Stimulated activated CD4-positive, alpha-beta T cell treated with anti-CD3 and anti-CD28 coated beads, TNF-alpha, amount 100 ng/mL, for 4 hours (primary cell): ENCODE measurements around the gene VPS37D.
"Not testable (repeated sequence)": the region's sequence is repeated elsewhere in the genome, so short reads cannot be mapped to it uniquely, and the experiment has no call there.

ENCODE experiments used
- DNase-seq, 3 experiments: peaks; one replicate each; pipeline ENCODE4 v3.0.0-alpha.2; 2020; ENCODE audit warnings: low read depth in 3 of 3

The VPS37D gene

DNA sequence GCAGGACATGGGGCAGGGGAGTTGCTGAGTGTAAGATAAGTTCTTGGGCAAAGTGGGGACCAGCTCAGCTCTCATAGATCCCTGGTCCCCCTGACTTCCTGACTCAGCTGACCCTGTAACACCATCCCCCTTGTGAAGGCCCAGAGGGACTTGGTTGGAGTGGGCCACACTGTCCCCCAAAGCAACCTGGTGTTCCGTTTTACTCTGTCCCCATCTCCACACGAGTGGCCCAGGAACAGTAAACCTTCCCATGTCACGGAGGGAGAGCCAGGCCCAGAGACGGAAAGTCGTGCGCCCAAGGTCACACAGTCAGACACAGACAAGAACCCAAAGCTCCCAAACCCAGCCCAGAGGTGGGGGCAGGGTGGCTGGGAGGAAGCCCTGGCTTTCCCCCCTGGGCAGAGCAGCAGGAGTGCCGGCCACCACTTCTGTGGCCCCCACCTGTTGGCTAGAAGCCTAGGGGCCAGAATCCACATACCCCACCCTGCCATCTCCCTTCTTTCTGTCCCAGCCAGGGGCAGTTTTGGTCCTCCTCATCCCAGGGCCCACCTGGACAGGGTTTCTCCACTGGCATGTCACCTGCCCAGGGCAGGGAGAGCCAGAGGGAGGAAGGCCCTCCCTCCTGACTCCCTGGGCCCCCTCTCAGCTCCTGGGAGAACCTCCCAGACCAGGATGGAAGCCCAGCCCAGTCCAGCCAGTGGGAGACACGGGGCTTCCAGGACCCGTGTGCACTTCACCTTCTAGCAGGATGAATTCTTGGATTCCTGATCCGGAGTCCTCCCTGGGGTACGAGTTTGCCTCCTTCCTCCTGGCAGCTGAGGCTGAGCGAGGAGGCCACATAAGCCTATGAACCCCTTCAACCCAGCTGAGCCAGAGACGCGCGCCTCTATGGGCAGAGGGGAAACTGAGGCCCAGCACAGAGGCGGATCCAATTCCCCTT is 20.6 kb upstream of the VPS37D start:
- DNase-seq: no peak

DNA sequence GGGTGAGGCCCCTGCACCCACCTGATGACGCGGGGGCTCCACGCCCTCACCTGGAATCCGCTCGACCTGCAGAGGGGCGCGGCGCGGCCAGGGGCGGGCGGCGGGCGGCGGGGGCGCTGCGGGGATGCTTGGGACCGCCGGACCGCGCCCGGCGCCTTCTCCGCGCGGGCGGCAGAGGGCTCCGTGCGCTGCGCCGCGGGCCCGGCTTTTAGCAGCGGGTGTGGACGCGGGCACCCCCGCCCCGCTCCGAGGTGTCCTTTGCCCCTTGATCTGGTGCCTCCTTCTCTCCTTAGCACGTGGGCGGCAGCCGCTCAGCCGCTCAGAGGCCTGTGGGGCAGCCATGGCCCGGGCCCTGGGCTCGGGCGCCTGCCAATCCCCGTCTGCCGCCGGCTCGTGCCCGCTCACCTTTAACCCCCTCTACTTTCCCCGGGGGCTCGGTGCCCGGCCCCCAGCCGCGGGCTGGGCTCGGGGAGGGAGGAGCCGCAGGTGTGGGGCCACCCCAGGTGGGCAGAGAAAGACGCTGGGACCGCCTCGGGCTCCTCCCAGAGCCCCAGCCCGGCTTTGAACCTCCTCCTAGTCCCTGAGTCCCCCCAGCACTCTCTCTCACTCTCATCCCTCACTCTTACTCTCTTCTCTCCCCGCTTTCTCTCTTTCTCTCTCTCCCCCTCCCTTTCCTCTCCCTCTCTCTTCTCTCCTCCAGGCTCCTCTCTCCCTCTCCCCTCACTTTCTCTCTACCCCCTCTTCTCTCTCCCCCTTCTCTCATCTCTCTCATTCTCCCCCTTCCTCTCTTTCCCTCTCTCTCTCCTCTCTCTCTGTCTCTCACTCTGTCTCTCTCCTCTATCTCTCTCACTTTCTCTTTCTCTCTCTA is 19.7 kb upstream of the VPS37D start:
- no peak for DNase-seq

DNA sequence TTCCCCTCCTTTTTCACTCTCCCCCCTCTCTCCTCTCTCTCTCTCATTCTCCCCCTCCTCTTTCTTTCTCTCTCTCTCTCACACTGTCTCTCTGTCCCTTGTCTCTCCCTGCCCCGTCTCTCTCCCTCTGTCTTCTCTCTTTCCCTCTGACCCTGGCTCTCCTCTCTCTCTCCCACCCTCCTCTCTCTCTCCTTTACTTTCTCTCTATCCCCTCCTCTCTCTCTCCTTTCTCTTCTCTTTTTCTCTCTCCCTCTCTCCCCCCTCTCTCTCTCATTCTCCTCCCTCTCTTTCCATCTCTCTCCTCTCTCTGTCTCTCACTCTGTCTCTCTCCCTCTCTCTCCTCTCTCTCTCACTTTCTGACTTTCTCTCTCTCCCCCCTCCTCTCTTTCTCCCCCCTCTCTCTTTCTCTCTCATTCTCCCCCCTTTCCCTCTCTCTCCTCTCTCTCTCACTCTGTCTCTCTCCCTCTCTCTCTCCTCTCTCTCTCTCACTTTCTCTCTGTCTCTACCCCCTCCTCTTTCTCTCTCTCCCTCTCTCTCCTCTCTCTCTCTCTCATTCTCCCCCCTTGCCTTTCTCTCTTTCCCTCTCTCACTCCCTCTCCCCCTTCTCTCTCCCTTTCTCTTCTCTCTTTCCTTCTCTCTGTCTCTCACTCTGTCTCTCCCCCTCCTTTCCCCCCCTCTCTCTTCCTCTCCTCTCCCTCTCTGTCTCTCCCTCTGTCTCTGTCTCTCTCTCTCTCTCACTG is 18.9 kb upstream of the VPS37D start:
- no peak for DNase-seq

DNA sequence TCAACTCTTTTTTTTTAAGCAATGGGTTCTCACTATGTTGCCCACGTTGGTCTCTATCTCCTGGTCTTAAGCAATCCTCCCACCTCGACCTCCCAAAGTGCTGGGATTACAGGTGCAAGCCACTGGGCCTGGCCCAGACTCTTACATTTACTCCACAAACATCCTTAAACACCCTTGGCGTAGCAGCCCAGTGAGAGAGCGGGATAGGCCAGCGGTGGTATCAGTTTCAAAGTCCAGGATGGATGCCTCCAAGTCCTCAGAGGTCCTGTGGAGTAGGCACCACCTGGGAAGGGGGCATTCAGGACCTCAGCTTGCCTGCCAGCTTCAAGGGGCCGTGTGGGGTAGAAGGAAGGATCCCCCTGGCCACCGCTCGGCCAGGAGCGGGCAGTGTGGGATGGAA is 18.1 kb upstream of the VPS37D start:
- DNase-seq: no peak

DNA sequence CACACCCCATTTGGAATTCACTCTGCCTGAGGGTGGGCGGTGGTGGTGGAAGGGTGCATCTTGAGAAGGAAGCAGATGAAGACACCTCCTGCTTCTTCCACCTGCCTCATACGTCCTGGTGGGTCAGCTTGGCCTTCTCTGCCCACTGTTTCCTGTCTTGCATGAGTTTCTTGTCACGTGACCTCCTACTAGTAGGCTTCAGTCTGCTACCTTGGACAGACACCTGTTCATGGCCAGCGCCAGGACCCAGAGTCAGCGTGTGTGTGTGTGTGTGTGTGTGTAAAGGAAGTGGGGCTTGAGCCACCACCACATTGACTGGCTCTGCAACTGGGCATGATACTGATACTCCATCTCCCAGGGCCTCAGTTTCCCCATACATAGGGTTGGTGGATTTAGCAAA is 17.1 kb upstream of the VPS37D start:
- no peak for DNase-seq

DNA sequence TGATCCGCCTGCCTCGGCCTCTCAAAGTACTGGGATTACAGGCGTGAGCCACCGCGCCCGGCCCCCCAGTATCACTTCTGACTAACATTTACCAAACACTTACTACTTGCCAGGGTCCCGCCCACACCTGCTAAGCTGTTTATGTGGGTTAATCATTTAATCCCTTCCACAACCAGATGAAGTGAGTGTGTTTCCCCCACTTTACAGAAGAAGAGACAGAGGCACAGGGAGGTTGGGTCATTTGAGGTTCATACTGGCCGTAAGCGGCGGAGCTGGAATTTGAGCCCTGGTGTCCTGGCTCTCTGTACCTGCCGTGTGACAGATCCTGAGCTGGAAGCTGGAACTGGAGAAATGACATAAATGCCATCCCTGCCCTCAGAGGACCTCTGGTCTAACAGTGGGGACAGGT is 15.1 kb upstream of the VPS37D start:
- DNase-seq: no peak

DNA sequence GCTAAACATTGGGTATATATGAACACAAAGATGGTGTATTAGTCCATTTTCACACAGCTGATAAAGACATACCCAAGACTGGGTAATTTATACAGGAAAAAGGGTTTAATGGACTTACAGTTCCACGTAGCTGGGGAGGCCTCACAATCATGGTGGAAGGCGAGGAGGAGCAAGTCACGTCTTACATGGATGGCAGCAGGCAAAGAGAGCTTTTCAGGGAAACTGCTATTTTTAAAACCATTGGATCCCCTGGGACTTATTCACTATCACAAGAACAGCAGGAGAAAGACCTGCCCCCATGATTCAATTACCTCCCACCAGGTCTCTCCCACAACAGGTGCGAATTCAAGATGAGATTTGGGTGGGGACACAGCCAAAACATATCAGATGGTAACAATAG is 12.3 kb upstream of the VPS37D start:
- DNase-seq: not testable (repeated sequence)

DNA sequence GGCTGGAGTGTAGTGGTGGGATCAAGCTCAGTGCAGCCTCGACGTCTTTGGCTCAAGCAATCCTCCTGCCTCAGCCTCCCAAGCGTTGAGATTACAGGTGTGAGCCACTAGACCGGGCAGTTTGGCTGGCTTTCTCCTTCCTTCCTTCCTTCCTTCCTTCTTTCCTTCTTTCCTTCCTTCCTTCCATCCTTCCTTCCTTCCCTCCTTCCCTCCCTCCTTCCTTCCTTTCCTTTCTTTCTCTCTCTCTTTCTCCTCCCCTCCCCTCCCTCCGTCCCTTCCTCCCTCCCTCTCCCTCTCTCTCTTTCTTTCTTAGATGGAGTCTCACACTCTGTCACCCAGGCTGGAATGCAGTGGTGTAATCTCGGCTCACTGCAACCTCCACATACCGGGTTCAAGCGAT is 7.6 kb upstream of the VPS37D start:
- DNase-seq: no peak

DNA sequence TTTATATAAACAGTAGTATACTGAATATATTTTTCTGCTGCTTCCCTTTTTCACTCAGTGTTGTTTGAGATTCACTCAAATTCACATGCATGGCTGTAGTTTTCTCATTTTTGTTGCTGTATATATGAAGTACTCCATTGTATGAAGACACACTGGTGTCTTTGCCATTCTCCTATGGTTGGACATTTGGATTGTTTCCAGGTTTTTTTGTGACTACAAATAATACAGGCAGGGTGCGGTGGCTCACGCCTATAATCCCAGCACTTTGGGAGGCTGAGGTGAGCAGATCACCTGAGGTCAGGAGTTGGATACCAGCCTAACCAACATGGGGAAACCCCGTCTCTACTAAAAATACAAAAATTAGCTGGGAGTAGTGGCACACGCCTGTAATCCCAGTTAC is 7.0 kb upstream of the VPS37D start:
- not testable (repeated sequence) for DNase-seq

DNA sequence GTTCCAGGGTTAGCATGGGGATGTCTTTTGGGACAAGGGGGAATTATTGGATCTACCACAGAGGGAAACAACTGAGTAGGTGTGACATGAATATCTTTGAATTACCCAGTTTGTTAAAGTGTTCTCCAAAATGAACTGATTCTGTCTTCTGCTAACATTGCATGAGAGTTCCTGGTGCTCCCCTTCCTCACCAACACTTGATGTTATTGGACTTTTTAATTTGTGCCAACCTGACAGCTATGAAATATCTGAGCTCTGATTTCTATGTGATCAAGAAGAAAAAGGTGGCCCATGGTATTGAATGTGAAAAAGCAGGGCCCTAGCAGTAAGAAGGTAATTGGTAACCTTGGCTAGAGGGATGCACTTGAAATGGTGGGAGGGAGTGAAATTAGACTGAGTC is 4.6 kb upstream of the VPS37D start:
- no peak for DNase-seq

DNA sequence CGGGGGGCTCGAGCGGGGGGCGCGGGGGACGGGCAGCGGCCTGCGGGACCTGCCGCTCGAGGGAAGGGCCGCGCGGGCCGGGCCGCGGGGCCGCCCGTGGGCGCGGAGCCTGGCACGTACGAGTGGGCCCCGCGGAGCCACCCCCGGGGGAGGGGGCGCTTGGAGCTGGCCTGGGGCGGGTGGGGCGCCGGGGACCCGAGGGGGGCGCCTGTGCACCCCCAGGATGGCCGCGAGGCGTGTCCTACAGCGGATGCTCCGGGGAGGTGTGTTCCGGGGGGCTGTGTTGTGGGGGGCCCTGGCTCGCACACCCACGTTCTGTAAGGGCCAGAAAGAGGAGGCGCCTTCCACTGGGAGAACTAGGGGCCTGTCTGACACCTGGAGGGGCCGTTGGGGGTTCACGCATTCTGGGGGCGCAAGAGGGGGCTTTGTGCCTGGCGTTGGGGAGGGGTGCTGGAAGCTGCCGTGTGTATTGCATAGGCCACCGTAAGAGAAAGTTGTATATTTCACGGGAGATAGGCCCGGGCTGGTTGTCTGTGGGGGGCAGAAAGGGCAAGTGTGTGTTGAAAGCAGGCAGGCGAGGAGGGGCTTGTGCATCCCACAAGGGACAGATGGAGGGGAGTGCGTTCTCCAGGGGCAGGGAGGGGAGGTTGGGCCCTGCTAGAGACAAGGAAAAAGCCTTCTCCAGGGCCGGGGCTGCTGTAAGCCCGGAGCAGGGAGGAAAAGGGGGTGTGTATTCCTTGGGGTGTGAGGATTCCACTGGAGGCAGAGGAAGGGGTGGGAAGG is 663 bp downstream of the VPS37D start:
- no peak for DNase-seq

DNA sequence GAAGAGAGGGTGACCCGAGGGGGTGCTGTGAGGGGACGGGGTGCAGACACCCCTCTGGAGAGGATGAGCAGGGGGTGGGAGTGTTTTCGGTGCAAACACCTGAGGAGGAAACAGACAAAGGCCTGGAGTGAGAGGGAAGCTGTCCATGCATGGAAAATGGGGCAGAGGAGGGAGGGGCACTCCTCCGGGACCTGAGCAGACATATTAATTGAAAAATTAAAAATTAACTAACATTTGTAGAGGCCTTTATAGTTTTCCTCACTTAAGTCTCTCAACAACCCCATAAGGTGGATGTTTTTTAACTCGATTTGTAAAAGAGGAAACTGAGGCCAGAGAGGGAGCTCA is 1.2 kb downstream of the VPS37D start:
- DNase-seq: no peak

DNA sequence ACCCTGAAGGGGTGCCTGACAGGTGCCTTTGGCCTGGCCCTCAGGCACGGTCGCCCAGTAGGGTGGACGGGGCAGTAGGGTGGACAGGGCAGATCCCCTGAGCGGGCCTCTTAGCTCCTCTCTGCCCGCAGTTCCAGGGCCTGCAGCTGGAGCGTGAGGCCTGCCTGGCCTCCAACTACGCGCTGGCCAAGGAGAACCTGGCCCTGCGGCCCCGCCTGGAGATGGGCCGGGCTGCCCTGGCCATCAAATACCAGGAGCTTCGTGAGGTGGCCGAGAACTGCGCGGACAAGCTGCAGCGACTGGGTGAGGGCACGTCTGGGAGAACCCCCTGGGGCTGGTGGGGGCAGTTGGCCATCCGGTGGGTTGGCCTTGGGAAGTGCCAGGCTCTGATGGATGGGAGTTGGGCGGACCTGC is 1.7 kb downstream of the VPS37D start:
- no peak for DNase-seq

DNA sequence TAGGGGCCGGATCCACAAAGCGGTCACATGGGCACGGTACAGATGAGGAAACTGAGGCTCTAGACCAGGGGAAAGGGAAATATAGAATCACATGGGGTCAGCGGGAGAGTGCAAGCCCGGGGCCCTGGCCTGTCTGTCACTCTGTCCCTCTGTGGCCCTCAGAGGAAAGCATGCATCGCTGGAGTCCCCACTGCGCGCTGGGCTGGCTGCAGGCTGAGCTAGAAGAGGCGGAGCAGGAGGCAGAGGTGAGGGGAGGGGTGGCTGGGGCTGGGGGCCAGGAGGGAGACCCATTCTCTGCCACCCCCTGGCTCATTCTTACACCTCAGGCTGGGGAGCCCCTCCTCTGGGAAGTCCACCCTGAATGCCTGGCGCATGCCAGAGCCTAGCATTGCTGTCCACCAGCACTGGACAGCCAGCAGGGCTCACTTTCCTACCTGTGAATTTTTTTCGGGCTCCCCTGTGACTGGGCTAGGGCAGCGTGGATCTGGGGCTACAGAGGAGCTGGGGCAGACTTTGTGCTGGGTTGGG is 2.3 kb downstream of the VPS37D start:
- DNase-seq: no peak

DNA sequence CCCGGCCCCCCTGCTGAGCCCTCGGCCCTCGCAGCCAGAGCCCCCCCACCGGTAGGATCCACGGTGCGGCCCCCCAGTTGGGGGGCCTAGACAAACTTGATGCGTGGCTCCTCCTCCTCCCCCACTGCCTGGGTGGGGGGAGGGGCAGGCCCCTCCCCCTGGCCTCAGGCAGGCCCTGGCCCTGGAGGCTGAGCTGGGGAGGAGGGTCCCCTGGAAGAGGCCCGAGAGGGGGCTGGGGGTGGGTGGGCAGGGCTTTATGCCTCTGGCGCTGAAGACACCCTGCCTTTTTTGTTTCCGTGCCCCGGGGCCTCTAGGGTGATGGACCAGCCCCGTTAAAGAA is 3.7 kb downstream of the VPS37D start:
- no peak for DNase-seq

DNA sequence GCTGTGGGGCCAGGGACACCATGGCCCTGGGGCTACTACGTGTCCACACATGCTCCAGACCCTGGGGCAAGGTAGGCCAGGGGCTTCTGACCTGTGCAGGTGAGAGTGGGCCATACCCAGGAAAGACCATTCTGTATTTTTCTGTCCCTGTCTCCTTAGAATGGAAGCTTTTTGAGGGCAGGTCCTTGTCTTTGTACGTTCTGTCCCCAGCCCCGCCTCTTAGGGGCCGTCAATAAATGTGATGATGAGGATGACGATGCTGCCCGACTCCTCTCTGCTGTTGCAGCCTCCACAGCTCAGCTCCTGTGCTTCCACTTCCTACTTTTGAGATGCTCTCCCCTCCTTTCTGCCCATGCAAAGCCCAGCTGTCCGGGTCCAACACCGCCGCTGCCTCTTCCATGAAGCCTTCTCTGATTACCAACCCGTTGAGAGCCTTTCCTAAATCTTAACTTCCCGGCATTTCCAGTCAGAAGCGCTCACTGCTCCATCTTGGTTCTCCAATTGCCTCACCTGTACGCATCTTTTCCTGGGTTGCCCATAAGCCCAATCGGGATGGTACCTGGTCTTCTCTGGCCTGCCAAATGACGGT is 4.3 kb downstream of the VPS37D start:
- DNase-seq: no peak

DNA sequence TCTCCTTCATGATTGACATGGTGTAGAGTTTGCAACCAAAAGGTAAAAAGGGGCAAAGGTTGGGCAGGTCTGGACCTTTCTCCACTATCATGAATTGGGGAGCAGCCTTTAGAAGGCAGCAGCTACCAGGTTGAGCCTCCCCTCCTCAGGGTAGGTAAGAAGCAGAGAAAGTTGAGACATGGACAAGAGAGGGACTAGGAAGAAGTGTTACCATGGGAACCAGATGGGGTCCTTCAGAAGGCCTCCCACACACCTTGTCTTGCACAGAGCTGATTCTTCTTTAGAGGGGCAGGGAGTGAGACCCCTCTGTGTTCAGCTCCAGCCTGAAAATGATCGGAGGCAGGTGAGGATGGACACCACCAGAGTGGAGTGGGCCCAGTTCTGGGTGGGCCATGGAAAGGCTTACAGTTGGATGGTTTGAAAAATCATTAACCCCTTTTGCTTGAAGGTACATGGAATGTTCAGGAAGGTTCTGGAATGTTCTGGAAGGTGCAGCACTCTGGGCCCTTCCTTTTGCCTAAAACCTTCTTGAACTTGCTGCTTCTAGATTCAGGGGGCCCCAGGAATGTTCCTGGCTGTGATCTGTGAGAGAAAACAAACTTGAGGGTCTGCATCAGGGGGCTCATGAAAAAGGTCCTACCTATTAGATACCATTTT is 7.0 kb downstream of the VPS37D start:
- no peak for DNase-seq

DNA sequence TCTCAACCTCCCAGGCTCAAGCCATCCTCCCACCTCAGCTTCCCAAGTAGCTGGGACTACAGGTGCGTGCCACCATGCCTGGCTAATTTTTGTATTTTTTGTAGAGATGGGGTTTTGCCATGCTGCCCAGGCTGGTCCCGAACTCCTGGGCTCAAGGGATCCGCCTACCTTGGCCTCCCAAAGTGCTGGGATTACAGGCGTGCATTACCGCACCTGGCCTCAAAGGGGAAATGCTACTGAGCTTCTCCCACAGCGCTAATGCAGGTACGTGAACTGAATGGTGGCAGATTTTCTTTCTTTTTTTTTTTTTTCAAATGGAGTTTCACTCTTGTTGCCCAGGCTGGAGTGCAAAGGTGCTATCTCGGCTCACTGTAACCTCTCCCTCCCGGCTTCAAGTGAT is 8.4 kb downstream of the VPS37D start:
- not testable (repeated sequence) for DNase-seq

DNA sequence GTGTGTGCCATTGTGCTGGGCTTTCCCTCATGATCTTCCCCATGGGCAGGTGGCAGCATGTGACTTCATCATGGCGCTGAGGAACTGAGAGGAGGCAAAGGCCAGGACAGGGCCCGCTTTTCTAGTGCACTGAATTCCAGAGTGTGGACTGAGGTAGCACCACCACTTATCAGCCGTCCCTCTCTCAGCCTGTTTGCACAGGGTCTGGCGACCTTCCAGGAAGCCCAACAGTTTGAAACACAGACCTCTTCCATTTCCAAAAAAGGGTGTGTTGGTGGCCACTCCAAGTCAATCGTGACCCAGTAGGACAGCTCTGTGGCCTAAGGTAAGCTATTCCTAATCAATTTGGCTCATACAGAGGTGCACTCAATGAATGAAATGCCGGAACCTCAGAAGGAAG is 11.2 kb downstream of the VPS37D start:
- no peak for DNase-seq

DNA sequence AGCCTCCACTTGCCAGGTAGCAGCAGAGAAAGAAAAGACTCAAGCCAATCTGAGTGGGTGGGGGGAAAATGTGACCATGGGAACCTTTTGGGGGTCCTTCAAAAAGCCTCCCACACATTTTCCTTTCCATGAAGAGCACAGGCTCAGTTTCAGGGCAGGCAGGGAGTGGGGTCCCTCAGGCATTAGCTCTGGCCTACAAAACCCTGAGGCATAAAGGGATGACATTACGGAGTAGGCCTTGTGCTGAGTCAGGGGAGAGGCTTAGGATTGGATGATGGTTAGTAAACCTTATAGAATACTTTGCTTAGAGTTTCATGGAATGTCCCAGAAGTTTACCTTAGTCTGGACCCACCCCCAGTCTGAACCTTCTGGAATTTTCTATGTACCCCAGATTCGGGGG is 12.1 kb downstream of the VPS37D start:
- DNase-seq: no peak
